ENCODE measurements around the gene KCNMB2. TPM values are rescaled to one million over a fixed set of nuclear protein-coding genes. Genes with fewer than 3 reads are reported as not detected.
A peak's percentile ranks its signal among the peaks of the same experiment; 100 is the strongest.

The KCNMB2 gene
- total and polyA plus RNA-seq, 4 donors: 7.8 to 22.9 (median 15.9) TPM

GRCh38 chr3:178870085-178870484, 333.8 kb downstream of the KCNMB2 start:
- Histone ChIP-seq H3K27me3 (ENCODE audit: control insufficient read depth, insufficient read depth, low read length) (no peaks in the 10 kb centered on the region), H3K4me3 (ENCODE audit: low read depth, low read length) (no peak overlapping the region), H3K9me3 (ENCODE audit: control insufficient read depth, insufficient read depth, low read length) (no peaks in the 10 kb centered on the region), H3K36me3 (ENCODE audit: control insufficient read depth, insufficient read depth, low read length) (no peaks in the 10 kb centered on the region), H3K4me1 (ENCODE audit: control insufficient read depth, insufficient read depth, low read length) (no peaks in the 10 kb centered on the region), H3K27ac (ENCODE audit: low read depth, low read length) (no peak overlapping the region)
- DNase-seq (ENCODE audit: low read depth in 4 of 6, low spot score in 6 of 6): no peak

DNA sequence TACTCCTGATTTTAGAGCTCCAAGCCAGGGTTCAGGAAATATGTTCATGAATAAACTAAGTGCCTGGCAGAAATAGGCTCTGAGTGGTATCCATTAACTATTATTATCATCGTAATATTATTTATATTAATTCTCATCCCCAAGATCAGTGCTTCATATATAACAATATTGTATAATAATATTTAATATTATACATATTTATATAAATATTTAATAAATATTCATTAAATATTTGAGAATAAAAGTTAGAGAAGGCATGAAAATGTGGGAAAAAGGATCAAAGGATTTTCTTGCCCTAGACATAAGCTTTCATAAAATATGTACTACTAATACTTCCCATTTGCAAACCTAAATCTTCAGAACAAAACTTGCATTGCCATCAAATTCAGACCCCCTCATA, 338.9 kb downstream of the KCNMB2 start:
- no peak overlapping the region for H3K4me3 ChIP-seq (ENCODE audit: low read depth, low read length)
- no peaks in the 10 kb centered on the region for H3K4me1 ChIP-seq (ENCODE audit: control insufficient read depth, insufficient read depth, low read length)
- no CpG with 5 or more reads among the region's 1 CpG for WGBS (ENCODE audit: insufficient coverage)
- no peaks in the 10 kb centered on the region for H3K9me3 ChIP-seq (ENCODE audit: control insufficient read depth, insufficient read depth, low read length)
- no peak for DNase-seq (ENCODE audit: low read depth in 4 of 6, low spot score in 6 of 6)
- H3K27ac ChIP-seq (ENCODE audit: low read depth, low read length): no peak overlapping the region
- H3K36me3 ChIP-seq (ENCODE audit: control insufficient read depth, insufficient read depth, low read length): no peaks in the 10 kb centered on the region
- H3K27me3 ChIP-seq (ENCODE audit: control insufficient read depth, insufficient read depth, low read length): no peaks in the 10 kb centered on the region

- peak in 1 of 6 donors; percentile 37 for DNase-seq (ENCODE audit: low read depth in 4 of 6, low spot score in 6 of 6)
- no peaks in the 10 kb centered on the region for H3K4me1 ChIP-seq (ENCODE audit: control insufficient read depth, insufficient read depth, low read length)
- H3K27me3 ChIP-seq (ENCODE audit: control insufficient read depth, insufficient read depth, low read length): no peaks in the 10 kb centered on the region
- no peaks in the 10 kb centered on the region for H3K9me3 ChIP-seq (ENCODE audit: control insufficient read depth, insufficient read depth, low read length)
- no peak overlapping the region for H3K27ac ChIP-seq (ENCODE audit: low read depth, low read length)
- H3K4me3 ChIP-seq (ENCODE audit: low read depth, low read length): no peak overlapping the region
- H3K36me3 ChIP-seq (ENCODE audit: control insufficient read depth, insufficient read depth, low read length): no peaks in the 10 kb centered on the region
- 78% methylated on average over 4 of the region's 5 CpGs for WGBS (ENCODE audit: insufficient coverage)
Observed at GRCh38 chr3:178875836-178876235, 339.6 kb downstream of the KCNMB2 start.

DNA sequence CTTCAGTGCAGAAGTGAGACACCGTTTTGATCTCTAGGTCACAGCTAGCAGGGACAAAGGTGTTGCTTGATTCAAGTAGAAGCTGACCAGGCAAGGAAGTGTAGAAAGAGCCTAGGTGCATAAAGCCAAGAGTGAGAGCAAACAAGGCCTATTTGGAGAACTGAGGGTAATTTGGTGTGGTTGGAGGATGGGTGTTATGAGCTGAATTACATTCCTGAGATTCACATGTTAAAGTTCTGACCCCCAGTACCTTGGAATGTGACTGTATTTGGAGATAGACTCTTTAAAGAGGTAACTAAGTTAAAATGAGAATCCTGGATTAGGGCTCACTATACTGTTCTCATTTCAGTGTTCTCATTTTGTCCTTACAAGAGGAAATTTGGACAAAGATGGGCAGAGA, 344.0 kb downstream of the KCNMB2 start:
- no peak for DNase-seq (ENCODE audit: low read depth in 4 of 6, low spot score in 6 of 6)
- WGBS (ENCODE audit: insufficient coverage): 85% methylated on average over 1 of the region's 1 CpG
- no peaks in the 10 kb centered on the region for H3K4me1 ChIP-seq (ENCODE audit: control insufficient read depth, insufficient read depth, low read length)
- H3K9me3 ChIP-seq (ENCODE audit: control insufficient read depth, insufficient read depth, low read length): no peaks in the 10 kb centered on the region
- H3K27ac ChIP-seq (ENCODE audit: low read depth, low read length): no peak overlapping the region
- H3K27me3 ChIP-seq (ENCODE audit: control insufficient read depth, insufficient read depth, low read length): no peaks in the 10 kb centered on the region
- H3K36me3 ChIP-seq (ENCODE audit: control insufficient read depth, insufficient read depth, low read length): no peaks in the 10 kb centered on the region
- H3K4me3 ChIP-seq (ENCODE audit: low read depth, low read length): no peak overlapping the region
